GM12874 (cell line): ENCODE results near the gene CPPED1.

Experiments
- CTCF ChIP-seq: IDR thresholded peaks from 2 replicates; pipeline ENCODE4 v1.5.1; 2011; ENCODE audit warnings: low read depth, mild to moderate bottlenecking, control low read depth, low read length, moderate library complexity; ENCODE audit not compliant: insufficient read depth

The CPPED1 gene

DNA sequence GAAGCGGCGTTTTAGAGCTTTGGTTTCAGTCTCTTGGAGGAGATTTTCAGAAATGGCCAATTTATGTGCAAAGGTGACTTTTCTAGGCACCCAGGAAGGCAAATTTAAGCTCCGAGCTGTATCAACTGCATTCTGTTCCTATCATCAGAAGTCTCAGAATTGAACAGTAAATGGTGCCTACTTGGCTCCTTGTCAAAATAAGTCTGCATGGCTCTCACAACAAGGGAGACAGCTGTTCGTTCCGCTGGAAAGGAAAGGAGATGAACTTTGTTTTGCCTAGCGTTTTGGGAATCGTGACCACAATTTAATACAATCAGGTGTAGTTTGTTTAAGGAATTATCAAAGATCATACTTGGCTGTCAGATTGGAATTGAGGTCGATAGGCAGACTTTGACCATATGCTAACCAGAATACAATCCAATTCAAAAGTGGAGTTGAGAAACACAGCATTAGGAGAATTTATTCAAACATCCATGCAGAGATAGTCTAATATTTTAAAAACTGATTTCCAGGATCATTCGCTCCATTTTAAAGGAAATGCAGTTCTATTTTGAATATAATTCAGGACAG lies 139.4 kb downstream of the CPPED1 start:
- no peak for TF ChIP-seq CTCF

- no peak for TF ChIP-seq CTCF
These were observed 142.0 kb downstream of the CPPED1 start for GRCh38 chr16:12661656-12662172.

DNA sequence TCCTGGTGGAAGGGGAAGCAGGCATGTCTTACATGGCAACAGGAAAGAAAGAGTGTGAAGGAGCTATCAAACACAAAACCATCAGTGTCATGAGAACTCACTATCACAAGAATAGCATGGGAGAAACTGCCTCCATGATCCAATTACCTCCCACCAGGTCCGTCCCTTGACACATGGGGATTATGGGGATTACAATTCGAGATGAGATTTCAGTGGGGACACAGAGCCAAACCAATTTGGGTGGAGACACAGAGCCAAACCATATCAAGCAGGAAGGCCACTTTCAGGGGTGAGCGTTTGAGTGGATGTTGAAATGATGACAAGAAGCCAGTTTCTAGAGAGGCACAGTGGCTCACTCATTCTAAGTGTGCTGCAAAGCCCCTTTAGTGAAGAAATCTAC lies 143.8 kb downstream of the CPPED1 start:
- TF ChIP-seq CTCF, result no peak

GRCh38 chr16:12658506-12658905 lies 145.2 kb downstream of the CPPED1 start:
- no peak for TF ChIP-seq CTCF

- no peak for TF ChIP-seq CTCF
These were observed 148.2 kb downstream of the CPPED1 start for GRCh38 chr16:12655537-12655936.

DNA sequence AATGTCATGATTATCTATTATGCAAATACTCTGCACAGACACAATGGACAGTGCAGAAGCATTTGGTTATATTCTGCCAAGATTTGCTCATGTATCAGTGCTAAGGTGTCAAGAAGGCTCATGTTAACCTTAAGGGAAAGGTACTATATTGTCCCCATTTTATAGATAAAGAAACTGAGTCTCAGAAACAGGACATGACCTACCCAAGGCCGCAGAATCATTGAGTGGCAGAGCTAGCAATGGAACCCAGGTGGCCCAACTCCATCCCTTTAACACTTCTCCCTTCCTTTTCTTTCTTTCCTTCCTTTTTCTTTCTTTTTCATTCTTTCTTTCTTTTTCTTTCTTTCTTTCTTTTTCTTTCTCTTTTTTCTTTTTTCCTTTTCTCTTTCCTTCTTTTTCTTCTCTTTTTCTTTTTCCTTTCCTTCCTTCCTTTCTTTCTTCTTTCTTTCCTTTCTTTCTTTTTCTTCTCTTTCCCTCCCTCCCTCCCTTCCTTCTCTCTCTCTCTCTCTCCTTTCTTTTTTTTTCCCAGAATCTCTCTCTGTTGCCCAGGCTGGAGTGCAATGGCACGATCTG lies 149.8 kb downstream of the CPPED1 start:
- no peak for TF ChIP-seq CTCF

DNA sequence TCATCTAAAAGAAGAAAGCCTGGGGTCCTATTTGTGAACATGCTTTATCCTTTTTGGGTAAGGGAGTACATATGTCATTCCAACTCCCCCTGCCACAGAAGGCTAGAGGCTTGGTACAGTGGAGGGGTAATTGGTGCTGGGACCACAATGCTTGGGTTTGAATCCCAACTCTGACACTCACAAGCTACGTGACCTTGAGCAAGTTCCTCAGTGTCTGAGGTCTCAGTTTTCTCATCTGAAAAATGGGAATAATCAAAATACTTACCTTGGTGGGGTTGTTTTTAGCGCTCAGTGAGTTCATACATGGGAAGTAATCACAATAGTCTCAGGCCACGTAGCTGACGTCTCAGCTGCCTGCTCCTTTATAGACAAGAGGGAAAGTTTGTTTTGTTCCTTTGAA lies 150.8 kb downstream of the CPPED1 start:
- no peak for TF ChIP-seq CTCF
